ENCODE results near the gene MT1E. TPM values are rescaled to one million over a fixed set of nuclear protein-coding genes. Genes with fewer than 3 reads are reported as not detected.
A peak's percentile ranks its signal among the peaks of the same experiment; 100 is the strongest.

Gene MT1E
- polyA plus RNA-seq, 1 experiment, result 153 TPM

DNA sequence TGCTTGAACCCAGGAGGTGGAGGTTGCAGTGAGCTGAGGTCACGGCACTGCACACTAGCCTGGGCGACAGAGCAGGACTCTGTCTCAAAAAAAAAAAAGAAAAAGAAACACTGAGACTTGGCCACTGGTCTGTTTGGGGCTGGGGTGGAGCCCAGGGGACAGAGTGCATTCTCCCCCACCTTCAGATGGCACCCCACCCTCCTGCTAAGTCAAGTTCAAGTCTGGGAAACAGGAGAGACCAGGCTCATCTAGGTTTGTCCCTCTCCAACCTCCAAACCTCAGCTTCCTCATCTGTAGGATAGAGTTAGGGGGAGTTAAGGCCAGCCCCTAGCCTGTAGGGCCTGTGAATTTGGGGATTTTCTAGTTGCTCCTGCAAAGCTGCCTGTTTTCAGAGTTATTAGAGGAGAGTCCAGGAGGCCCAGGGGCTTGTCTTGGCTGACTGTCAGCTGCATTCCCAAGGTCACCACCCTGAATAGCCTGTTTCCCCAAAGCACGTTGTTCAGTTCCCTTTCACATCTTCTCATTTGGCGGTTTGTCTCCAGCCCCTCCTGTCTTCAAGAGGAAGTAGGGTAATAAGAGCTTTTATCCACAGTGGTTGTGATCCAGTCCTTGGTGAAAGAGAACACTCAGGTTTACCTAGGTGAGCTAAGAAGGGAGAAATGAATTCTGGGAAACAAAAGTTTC lies 34.1 kb upstream of the MT1E start:
- H3K27ac ChIP-seq (ENCODE audit: low read depth, low read length), result no peak overlapping the region
- H3K4me3 ChIP-seq (ENCODE audit: low read depth, low read length), result no peak overlapping the region
- DNase-seq (ENCODE audit: low read depth, low spot score), result no peak
- CTCF ChIA-PET, result interaction anchor here (0.7 to 1.6 kb wide), 3 partner anchors 9 to 110 kb away, joined by 3 to 15 read pairs (median 7); no protein-coding TSS in a partner anchor
- TF ChIP-seq, protein P1, sequence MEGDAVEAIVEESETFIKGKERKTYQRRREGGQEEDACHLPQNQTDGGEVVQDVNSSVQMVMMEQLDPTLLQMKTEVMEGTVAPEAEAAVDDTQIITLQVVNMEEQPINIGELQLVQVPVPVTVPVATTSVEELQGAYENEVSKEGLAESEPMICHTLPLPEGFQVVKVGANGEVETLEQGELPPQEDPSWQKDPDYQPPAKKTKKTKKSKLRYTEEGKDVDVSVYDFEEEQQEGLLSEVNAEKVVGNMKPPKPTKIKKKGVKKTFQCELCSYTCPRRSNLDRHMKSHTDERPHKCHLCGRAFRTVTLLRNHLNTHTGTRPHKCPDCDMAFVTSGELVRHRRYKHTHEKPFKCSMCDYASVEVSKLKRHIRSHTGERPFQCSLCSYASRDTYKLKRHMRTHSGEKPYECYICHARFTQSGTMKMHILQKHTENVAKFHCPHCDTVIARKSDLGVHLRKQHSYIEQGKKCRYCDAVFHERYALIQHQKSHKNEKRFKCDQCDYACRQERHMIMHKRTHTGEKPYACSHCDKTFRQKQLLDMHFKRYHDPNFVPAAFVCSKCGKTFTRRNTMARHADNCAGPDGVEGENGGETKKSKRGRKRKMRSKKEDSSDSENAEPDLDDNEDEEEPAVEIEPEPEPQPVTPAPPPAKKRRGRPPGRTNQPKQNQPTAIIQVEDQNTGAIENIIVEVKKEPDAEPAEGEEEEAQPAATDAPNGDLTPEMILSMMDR (IDR thresholded peaks at IDR 0.05; ENCODE audit: low read depth, low read length), result no peak
- H3K27me3 ChIP-seq (ENCODE audit: control insufficient read depth, insufficient read depth, low read length), result peaks cover 43% of the 10 kb centered on the region
- POLR2A ChIA-PET, result no interaction called here
- no peaks in the 10 kb centered on the region; the same call in 1 of the 2 replicates for H3K9me3 ChIP-seq (ENCODE audit: control insufficient read depth, insufficient read depth, low read length)

DNA sequence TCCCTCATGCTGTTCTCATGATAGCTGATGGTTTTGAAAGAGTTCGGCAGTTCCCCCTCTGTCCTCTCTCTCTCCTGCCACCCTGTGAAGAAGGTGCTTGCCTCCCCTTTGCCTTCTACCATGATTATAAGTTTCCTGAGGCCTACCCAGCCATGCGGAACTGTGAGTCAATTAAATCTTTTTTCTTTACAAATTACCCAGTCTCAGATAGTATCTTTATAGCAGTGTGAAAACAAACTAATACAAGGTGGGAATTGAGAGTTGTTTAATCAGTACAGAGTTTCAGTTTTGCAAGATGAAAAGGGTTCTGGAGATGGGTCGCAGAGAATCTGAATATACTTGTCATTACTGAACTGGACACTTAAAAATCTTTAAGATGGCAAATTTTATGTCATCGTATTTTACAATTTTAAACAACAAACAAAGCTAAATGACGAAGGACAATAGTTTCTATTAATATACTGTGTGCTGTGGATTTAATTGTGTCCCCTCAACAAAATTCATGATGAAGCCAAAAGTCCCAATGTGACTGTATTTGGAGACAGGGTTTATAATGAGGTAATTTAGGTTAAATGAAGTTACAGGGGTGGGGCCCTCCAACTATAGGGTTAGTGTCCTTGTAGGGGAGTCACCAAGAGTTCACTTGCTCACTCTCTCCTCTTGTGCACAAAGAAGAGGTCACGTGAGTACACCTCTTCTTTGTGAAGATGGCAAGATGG lies 31.8 kb upstream of the MT1E start:
- H3K4me3 ChIP-seq (ENCODE audit: low read depth, low read length), result no peak overlapping the region
- TF ChIP-seq, protein P1 (IDR thresholded peaks at IDR 0.05; ENCODE audit: low read depth, low read length), result no peak
- DNase-seq (ENCODE audit: low read depth, low spot score), result no peak
- H3K27ac ChIP-seq (ENCODE audit: low read depth, low read length), result no peak overlapping the region
- ChIA-PET POLR2A (no interaction called here), CTCF (no interaction called here)
- no peaks in the 10 kb centered on the region; the same call in 1 of the 2 replicates for H3K9me3 ChIP-seq (ENCODE audit: control insufficient read depth, insufficient read depth, low read length)
- H3K27me3 ChIP-seq (ENCODE audit: control insufficient read depth, insufficient read depth, low read length), result peaks cover 28% of the 10 kb centered on the region

DNA sequence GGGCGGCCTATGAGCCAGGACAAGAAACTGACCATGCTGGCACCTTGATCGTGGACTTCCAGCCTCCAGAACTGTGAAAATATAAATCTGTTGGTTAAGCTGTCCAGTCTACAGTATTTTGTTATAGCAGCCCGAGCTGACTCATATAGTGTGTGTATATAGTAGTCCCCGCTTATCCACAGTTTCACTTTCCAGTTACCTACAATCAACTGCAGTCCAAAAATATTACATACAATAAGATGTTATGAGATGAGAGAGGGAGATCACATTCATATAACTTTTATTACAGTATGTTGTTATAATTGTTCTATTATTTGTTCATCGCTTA lies 31.3 kb upstream of the MT1E start:
- ChIA-PET POLR2A (no interaction called here), CTCF (no interaction called here)
- Histone ChIP-seq H3K27me3 (ENCODE audit: control insufficient read depth, insufficient read depth, low read length) (peaks cover 25% of the 10 kb centered on the region), H3K9me3 (ENCODE audit: control insufficient read depth, insufficient read depth, low read length) (no peaks in the 10 kb centered on the region; the same call in 1 of the 2 replicates), H3K27ac (ENCODE audit: low read depth, low read length) (no peak overlapping the region), H3K4me3 (ENCODE audit: low read depth, low read length) (no peak overlapping the region)
- TF ChIP-seq, protein P1 (IDR thresholded peaks at IDR 0.05; ENCODE audit: low read depth, low read length), result no peak
- DNase-seq (ENCODE audit: low read depth, low spot score), result no peak

- TF ChIP-seq, protein P1 (IDR thresholded peaks at IDR 0.05; ENCODE audit: low read depth, low read length), result peak; percentile 78
- ChIA-PET CTCF (interaction anchor here (0.6 to 2.4 kb wide), 23 partner anchors 8 to 1208 kb away, joined by 3 to 35 read pairs (median 4); partner anchors contain the start of genes BBS2 and OGFOD1), POLR2A (interaction anchor here (0.6 to 1.4 kb wide), 4 partner anchors 10 to 81 kb away, joined by 4 to 8 read pairs (median 5); partner anchors contain the start of genes BBS2 and MT1E)
- no peak overlapping the region for H3K27ac ChIP-seq (ENCODE audit: low read depth, low read length)
- H3K9me3 ChIP-seq (ENCODE audit: control insufficient read depth, insufficient read depth, low read length), result no peaks in the 10 kb centered on the region
- no peak overlapping the region for H3K4me3 ChIP-seq (ENCODE audit: low read depth, low read length)
- no peak for DNase-seq (ENCODE audit: low read depth, low spot score)
- H3K27me3 ChIP-seq (ENCODE audit: control insufficient read depth, insufficient read depth, low read length), result no peaks in the 10 kb centered on the region
Measured at GRCh38 chr16:56600398-56600999, 25.1 kb upstream of the MT1E start.

All from AG04450 (cell line).